HEK293 (cell line): ENCODE measurements around the gene EYS.

Experiments
- GFI1B ChIP-seq: fragments of 450-650 bp; formaldehyde crosslinking; IDR thresholded peaks from 2 replicates; pipeline ENCODE4 v1.5.1; 2016; ENCODE audit warnings: missing biosample characterization, missing genetic modification characterization
- KLF7 ChIP-seq: fragments of 450-650 bp; formaldehyde crosslinking; IDR thresholded peaks from 2 replicates; pipeline ENCODE4 v1.5.1; 2016; ENCODE audit warnings: missing biosample characterization, missing genetic modification characterization, borderline replicate concordance
- ZNF24 ChIP-seq: fragments of 450-650 bp; formaldehyde crosslinking; IDR thresholded peaks from 2 replicates; pipeline ENCODE4 v1.5.1; 2016; ENCODE audit warnings: missing biosample characterization, missing genetic modification characterization
- ZNF561 ChIP-seq: fragments of 450-650 bp; IDR thresholded peaks from 2 replicates; pipeline ENCODE4 v1.5.1; 2018; ENCODE audit warnings: missing biosample characterization, missing genetic modification characterization, borderline replicate concordance
- TF ChIP-seq, protein P1 (sequence below): fragments of 450-650 bp; formaldehyde crosslinking; IDR thresholded peaks from 2 replicates; pipeline ENCODE4 v1.5.1; 2016; ENCODE audit warnings: missing biosample characterization, missing genetic modification characterization
- TF ChIP-seq, protein P2 (sequence below): fragments of 450-650 bp; formaldehyde crosslinking; IDR thresholded peaks from 2 replicates; pipeline ENCODE4 v1.5.1; 2016; ENCODE audit warnings: missing biosample characterization, missing genetic modification characterization
- TF ChIP-seq, protein P3 (sequence below): fragments of 450-650 bp; formaldehyde crosslinking; IDR thresholded peaks from 2 replicates; pipeline ENCODE4 v1.5.1; 2016; ENCODE audit warnings: missing biosample characterization, missing genetic modification characterization, low read depth

DNA sequence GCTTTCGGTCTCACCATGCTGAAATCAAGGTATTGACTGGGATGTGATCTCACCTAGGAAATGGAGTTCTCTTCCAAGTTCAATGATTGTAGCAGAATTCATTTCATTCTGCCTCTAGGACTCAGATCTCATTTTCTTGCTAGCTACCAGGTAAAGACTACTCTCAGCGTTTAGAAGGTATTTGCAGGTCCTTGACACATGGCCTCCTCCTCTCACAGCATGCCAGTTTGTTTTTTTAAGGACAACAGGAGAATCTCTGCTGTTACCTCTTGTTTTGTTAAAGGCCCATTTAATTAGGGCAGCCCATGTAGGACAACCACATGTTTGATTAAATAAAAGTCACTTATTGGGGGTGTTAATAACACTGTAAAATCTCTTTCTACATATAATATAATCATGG lies 757.8 kb downstream of the EYS start:
- no peak for TF ChIP-seq ZNF561 (tag by site-specific recombination)
- TF ChIP-seq, protein P1, sequence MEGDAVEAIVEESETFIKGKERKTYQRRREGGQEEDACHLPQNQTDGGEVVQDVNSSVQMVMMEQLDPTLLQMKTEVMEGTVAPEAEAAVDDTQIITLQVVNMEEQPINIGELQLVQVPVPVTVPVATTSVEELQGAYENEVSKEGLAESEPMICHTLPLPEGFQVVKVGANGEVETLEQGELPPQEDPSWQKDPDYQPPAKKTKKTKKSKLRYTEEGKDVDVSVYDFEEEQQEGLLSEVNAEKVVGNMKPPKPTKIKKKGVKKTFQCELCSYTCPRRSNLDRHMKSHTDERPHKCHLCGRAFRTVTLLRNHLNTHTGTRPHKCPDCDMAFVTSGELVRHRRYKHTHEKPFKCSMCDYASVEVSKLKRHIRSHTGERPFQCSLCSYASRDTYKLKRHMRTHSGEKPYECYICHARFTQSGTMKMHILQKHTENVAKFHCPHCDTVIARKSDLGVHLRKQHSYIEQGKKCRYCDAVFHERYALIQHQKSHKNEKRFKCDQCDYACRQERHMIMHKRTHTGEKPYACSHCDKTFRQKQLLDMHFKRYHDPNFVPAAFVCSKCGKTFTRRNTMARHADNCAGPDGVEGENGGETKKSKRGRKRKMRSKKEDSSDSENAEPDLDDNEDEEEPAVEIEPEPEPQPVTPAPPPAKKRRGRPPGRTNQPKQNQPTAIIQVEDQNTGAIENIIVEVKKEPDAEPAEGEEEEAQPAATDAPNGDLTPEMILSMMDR (tag by site-specific recombination), result no peak
- TF ChIP-seq, protein P2, sequence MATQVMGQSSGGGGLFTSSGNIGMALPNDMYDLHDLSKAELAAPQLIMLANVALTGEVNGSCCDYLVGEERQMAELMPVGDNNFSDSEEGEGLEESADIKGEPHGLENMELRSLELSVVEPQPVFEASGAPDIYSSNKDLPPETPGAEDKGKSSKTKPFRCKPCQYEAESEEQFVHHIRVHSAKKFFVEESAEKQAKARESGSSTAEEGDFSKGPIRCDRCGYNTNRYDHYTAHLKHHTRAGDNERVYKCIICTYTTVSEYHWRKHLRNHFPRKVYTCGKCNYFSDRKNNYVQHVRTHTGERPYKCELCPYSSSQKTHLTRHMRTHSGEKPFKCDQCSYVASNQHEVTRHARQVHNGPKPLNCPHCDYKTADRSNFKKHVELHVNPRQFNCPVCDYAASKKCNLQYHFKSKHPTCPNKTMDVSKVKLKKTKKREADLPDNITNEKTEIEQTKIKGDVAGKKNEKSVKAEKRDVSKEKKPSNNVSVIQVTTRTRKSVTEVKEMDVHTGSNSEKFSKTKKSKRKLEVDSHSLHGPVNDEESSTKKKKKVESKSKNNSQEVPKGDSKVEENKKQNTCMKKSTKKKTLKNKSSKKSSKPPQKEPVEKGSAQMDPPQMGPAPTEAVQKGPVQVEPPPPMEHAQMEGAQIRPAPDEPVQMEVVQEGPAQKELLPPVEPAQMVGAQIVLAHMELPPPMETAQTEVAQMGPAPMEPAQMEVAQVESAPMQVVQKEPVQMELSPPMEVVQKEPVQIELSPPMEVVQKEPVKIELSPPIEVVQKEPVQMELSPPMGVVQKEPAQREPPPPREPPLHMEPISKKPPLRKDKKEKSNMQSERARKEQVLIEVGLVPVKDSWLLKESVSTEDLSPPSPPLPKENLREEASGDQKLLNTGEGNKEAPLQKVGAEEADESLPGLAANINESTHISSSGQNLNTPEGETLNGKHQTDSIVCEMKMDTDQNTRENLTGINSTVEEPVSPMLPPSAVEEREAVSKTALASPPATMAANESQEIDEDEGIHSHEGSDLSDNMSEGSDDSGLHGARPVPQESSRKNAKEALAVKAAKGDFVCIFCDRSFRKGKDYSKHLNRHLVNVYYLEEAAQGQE, result no peak
- TF ChIP-seq, protein P3, sequence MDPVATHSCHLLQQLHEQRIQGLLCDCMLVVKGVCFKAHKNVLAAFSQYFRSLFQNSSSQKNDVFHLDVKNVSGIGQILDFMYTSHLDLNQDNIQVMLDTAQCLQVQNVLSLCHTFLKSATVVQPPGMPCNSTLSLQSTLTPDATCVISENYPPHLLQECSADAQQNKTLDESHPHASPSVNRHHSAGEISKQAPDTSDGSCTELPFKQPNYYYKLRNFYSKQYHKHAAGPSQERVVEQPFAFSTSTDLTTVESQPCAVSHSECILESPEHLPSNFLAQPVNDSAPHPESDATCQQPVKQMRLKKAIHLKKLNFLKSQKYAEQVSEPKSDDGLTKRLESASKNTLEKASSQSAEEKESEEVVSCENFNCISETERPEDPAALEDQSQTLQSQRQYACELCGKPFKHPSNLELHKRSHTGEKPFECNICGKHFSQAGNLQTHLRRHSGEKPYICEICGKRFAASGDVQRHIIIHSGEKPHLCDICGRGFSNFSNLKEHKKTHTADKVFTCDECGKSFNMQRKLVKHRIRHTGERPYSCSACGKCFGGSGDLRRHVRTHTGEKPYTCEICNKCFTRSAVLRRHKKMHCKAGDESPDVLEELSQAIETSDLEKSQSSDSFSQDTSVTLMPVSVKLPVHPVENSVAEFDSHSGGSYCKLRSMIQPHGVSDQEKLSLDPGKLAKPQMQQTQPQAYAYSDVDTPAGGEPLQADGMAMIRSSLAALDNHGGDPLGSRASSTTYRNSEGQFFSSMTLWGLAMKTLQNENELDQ (tag by site-specific recombination), result no peak
- no peak for TF ChIP-seq KLF7 (tag by site-specific recombination)
- no peak for TF ChIP-seq ZNF24 (tag by site-specific recombination)
- TF ChIP-seq GFI1B (tag by site-specific recombination), result no peak
